ENCODE measurements around the gene ATXN1. TPM values are rescaled to one million over a fixed set of nuclear protein-coding genes. Genes with fewer than 3 reads are reported as not detected.

The ATXN1 gene
- polyA plus RNA-seq, 1 donor: 13.6 TPM

GRCh38 chr6:16487996-16488674 is 273.1 kb downstream of the ATXN1 start:
- Histone ChIP-seq H3K27me3 (ENCODE audit: control insufficient read depth, insufficient read depth, low read length) (no peaks in the 10 kb centered on the region), H3K36me3 (ENCODE audit: control insufficient read depth, insufficient read depth, low read length) (peaks cover 15% of the 10 kb centered on the region), H3K27ac (ENCODE audit: low read length) (no peak overlapping the region), H3K9me3 (ENCODE audit: control insufficient read depth, low read depth, low read length) (no peaks in the 10 kb centered on the region), H3K4me1 (ENCODE audit: control insufficient read depth, insufficient read depth, low read length) (peaks cover 3% of the 10 kb centered on the region), H3K4me3 (ENCODE audit: low read length) (no peak overlapping the region)
- WGBS (ENCODE audit: insufficient coverage, low lambda C conversion rate): 96% methylated on average over 3 of the region's 6 CpGs
- no peak for DNase-seq

- Histone ChIP-seq H3K27me3 (ENCODE audit: control insufficient read depth, insufficient read depth, low read length) (no peaks in the 10 kb centered on the region), H3K36me3 (ENCODE audit: control insufficient read depth, insufficient read depth, low read length) (peaks cover 19% of the 10 kb centered on the region), H3K4me3 (ENCODE audit: low read length) (no peak overlapping the region), H3K9me3 (ENCODE audit: control insufficient read depth, low read depth, low read length) (no peaks in the 10 kb centered on the region), H3K27ac (ENCODE audit: low read length) (no peak overlapping the region), H3K4me1 (ENCODE audit: control insufficient read depth, insufficient read depth, low read length) (peaks cover 3% of the 10 kb centered on the region)
- WGBS (ENCODE audit: insufficient coverage, low lambda C conversion rate): no CpG with 5 or more reads among the region's 11 CpGs
- no peak for DNase-seq
Measured at GRCh38 chr6:16486661-16487060, 274.6 kb downstream of the ATXN1 start.

GRCh38 chr6:16483315-16483875 is 277.9 kb downstream of the ATXN1 start:
- WGBS (ENCODE audit: insufficient coverage, low lambda C conversion rate): 100% methylated on average over 1 of the region's 2 CpGs
- Histone ChIP-seq H3K4me1 (ENCODE audit: control insufficient read depth, insufficient read depth, low read length) (no peaks in the 10 kb centered on the region), H3K36me3 (ENCODE audit: control insufficient read depth, insufficient read depth, low read length) (peaks cover 19% of the 10 kb centered on the region), H3K27me3 (ENCODE audit: control insufficient read depth, insufficient read depth, low read length) (no peaks in the 10 kb centered on the region), H3K4me3 (ENCODE audit: low read length) (no peak overlapping the region), H3K9me3 (ENCODE audit: control insufficient read depth, low read depth, low read length) (no peaks in the 10 kb centered on the region), H3K27ac (ENCODE audit: low read length) (no peak overlapping the region)
- no peak for DNase-seq

GRCh38 chr6:16482702-16483314 is 278.5 kb downstream of the ATXN1 start:
- Histone ChIP-seq H3K4me1 (ENCODE audit: control insufficient read depth, insufficient read depth, low read length) (peaks cover 3% of the 10 kb centered on the region), H3K27me3 (ENCODE audit: control insufficient read depth, insufficient read depth, low read length) (no peaks in the 10 kb centered on the region), H3K9me3 (ENCODE audit: control insufficient read depth, low read depth, low read length) (no peaks in the 10 kb centered on the region), H3K36me3 (ENCODE audit: control insufficient read depth, insufficient read depth, low read length) (peaks cover 23% of the 10 kb centered on the region), H3K27ac (ENCODE audit: low read length) (no peak overlapping the region), H3K4me3 (ENCODE audit: low read length) (no peak overlapping the region)
- WGBS (ENCODE audit: insufficient coverage, low lambda C conversion rate): no CpG with 5 or more reads among the region's 1 CpG
- DNase-seq: no peak

- no peak for DNase-seq
- H3K27ac ChIP-seq (ENCODE audit: low read length): no peak overlapping the region
- H3K9me3 ChIP-seq (ENCODE audit: control insufficient read depth, low read depth, low read length): no peaks in the 10 kb centered on the region
- H3K4me1 ChIP-seq (ENCODE audit: control insufficient read depth, insufficient read depth, low read length): peaks cover 4% of the 10 kb centered on the region
- no CpG with 5 or more reads among the region's 3 CpGs for WGBS (ENCODE audit: insufficient coverage, low lambda C conversion rate)
- H3K36me3 ChIP-seq (ENCODE audit: control insufficient read depth, insufficient read depth, low read length): peaks cover 26% of the 10 kb centered on the region
- no peak overlapping the region for H3K4me3 ChIP-seq (ENCODE audit: low read length)
- H3K27me3 ChIP-seq (ENCODE audit: control insufficient read depth, insufficient read depth, low read length): no peaks in the 10 kb centered on the region
Measured at GRCh38 chr6:16481697-16482399, 279.4 kb downstream of the ATXN1 start.

GRCh38 chr6:16480763-16481560 is 280.3 kb downstream of the ATXN1 start:
- no CpG with 5 or more reads among the region's 4 CpGs for WGBS (ENCODE audit: insufficient coverage, low lambda C conversion rate)
- no peaks in the 10 kb centered on the region for H3K27me3 ChIP-seq (ENCODE audit: control insufficient read depth, insufficient read depth, low read length)
- H3K27ac ChIP-seq (ENCODE audit: low read length): no peak overlapping the region
- H3K9me3 ChIP-seq (ENCODE audit: control insufficient read depth, low read depth, low read length): no peaks in the 10 kb centered on the region
- H3K4me1 ChIP-seq (ENCODE audit: control insufficient read depth, insufficient read depth, low read length): peaks cover 4% of the 10 kb centered on the region
- peaks cover 26% of the 10 kb centered on the region for H3K36me3 ChIP-seq (ENCODE audit: control insufficient read depth, insufficient read depth, low read length)
- H3K4me3 ChIP-seq (ENCODE audit: low read length): no peak overlapping the region
- no peak for DNase-seq

GRCh38 chr6:16477367-16478149 is 283.7 kb downstream of the ATXN1 start:
- no CpG with 5 or more reads among the region's 12 CpGs for WGBS (ENCODE audit: insufficient coverage, low lambda C conversion rate)
- Histone ChIP-seq H3K4me3 (ENCODE audit: low read length) (no peak overlapping the region), H3K36me3 (ENCODE audit: control insufficient read depth, insufficient read depth, low read length) (peaks cover 9% of the 10 kb centered on the region), H3K27me3 (ENCODE audit: control insufficient read depth, insufficient read depth, low read length) (no peaks in the 10 kb centered on the region), H3K4me1 (ENCODE audit: control insufficient read depth, insufficient read depth, low read length) (peaks cover 4% of the 10 kb centered on the region), H3K9me3 (ENCODE audit: control insufficient read depth, low read depth, low read length) (no peaks in the 10 kb centered on the region), H3K27ac (ENCODE audit: low read length) (no peak overlapping the region)
- DNase-seq: no peak

GRCh38 chr6:16476861-16477260 is 284.4 kb downstream of the ATXN1 start:
- H3K36me3 ChIP-seq (ENCODE audit: control insufficient read depth, insufficient read depth, low read length): peaks cover 7% of the 10 kb centered on the region
- peaks cover 4% of the 10 kb centered on the region for H3K4me1 ChIP-seq (ENCODE audit: control insufficient read depth, insufficient read depth, low read length)
- no peak for DNase-seq
- no peaks in the 10 kb centered on the region for H3K9me3 ChIP-seq (ENCODE audit: control insufficient read depth, low read depth, low read length)
- H3K27me3 ChIP-seq (ENCODE audit: control insufficient read depth, insufficient read depth, low read length): no peaks in the 10 kb centered on the region
- WGBS (ENCODE audit: insufficient coverage, low lambda C conversion rate): 51% methylated on average over 2 of the region's 7 CpGs
- no peak overlapping the region for H3K27ac ChIP-seq (ENCODE audit: low read length)
- no peak overlapping the region for H3K4me3 ChIP-seq (ENCODE audit: low read length)

- Histone ChIP-seq H3K36me3 (ENCODE audit: control insufficient read depth, insufficient read depth, low read length) (peaks cover 7% of the 10 kb centered on the region), H3K27ac (ENCODE audit: low read length) (no peak overlapping the region), H3K4me3 (ENCODE audit: low read length) (no peak overlapping the region), H3K27me3 (ENCODE audit: control insufficient read depth, insufficient read depth, low read length) (no peaks in the 10 kb centered on the region), H3K4me1 (ENCODE audit: control insufficient read depth, insufficient read depth, low read length) (peaks cover 4% of the 10 kb centered on the region), H3K9me3 (ENCODE audit: control insufficient read depth, low read depth, low read length) (no peaks in the 10 kb centered on the region)
- no peak for DNase-seq
- 100% methylated on average over 1 of the region's 1 CpG for WGBS (ENCODE audit: insufficient coverage, low lambda C conversion rate)
Measured at GRCh38 chr6:16475494-16475781, 285.8 kb downstream of the ATXN1 start.

Data from large intestine (tissue), 3 donors.